ENCODE measurements around the gene UPK1A. TPM values are rescaled to one million over a fixed set of nuclear protein-coding genes. Genes with fewer than 3 reads are reported as not detected.
A peak's percentile ranks its signal among the peaks of the same experiment; 100 is the strongest.

UPK1A gene
- total and polyA plus RNA-seq, 2 of the 8 experiments (the other 6 are each of a cell fraction or from before 2014, with no cell fraction given) = 0.56 to 9.9 TPM

- ChIA-PET CTCF (ENCODE audit: partially characterized antibody) (interaction anchor here (0.6 to 3.3 kb wide), 6 partner anchors 10 to 111 kb away, joined by 3 to 15 read pairs (median 6); partner anchors contain the start of gene COX6B1), POLR2A (ENCODE audit: partially characterized antibody) (interaction anchor here (1.5 to 1.6 kb wide), 2 partner anchors 10 to 11 kb away, joined by 4 to 6 read pairs; partner anchors contain the start of gene COX6B1)
- Histone ChIP-seq H4K20me1 (replicated peaks in 1 of 2; ENCODE audit: control insufficient read depth in 1 of 2, insufficient read depth in 2 of 2, low read length in 2 of 2) (peaks cover 0 to 14% of the 10 kb centered on the region in 2 experiments), H3K79me1 (ENCODE audit: low read depth, low read length) (peaks cover 2% of the 10 kb centered on the region; the same call in 1 of the 2 replicates), H4K8ac (ENCODE audit: extremely low read depth, insufficient read depth, low read length) (no peak overlapping the region), H2BK12ac (ENCODE audit: low read depth, low read length) (no peak overlapping the region), H2BK120ac (replicated peaks; ENCODE audit: low read depth, low read length) (no peak overlapping the region), H2BK20ac (ENCODE audit: low read length) (no peak overlapping the region), H3K79me2 (ENCODE audit: control insufficient read depth in 1 of 2, insufficient read depth in 2 of 2, low read length in 2 of 2) (no peaks in the 10 kb centered on the region), H3K23ac (ENCODE audit: insufficient read length) (no peak overlapping the region), H3K18ac (ENCODE audit: extremely low read depth, low read length) (no peak overlapping the region), H4K91ac (replicated peaks; ENCODE audit: insufficient read length, low read length) (no peak overlapping the region), H3K4me1 (replicated peaks in 1 of 4; ENCODE audit: control insufficient read depth in 3 of 4, insufficient read depth in 4 of 4, low read length in 3 of 4) (no peaks in the 10 kb centered on the region), H2BK5ac (ENCODE audit: low read depth, low read length) (no peak overlapping the region), H2AFZ (ENCODE audit: low read length) (no peak overlapping the region), H3K4ac (replicated peaks; ENCODE audit: insufficient read length, low read depth, low read length) (no peak overlapping the region), H3K4me3 (ENCODE audit: extremely low read depth in 1 of 4, insufficient read depth in 2 of 4, low read depth in 3 of 4, low read length in 4 of 4) (no peak overlapping the region), H3K23me2 (ENCODE audit: low read depth, low read length) (no peaks in the 10 kb centered on the region), H3K27ac (ENCODE audit: low read depth, low read length) (no peak overlapping the region), H2BK15ac (ENCODE audit: low read length) (no peak overlapping the region), H3K4me2 (ENCODE audit: insufficient read depth in 1 of 2, low read depth in 2 of 2, low read length in 2 of 2) (no peak overlapping the region), H3K56ac (replicated peaks; ENCODE audit: insufficient read length, low read depth, low read length) (no peak overlapping the region), H3K36me3 (ENCODE audit: control insufficient read depth in 2 of 4, insufficient read depth in 4 of 4, low read length in 3 of 4) (peaks cover 7 to 45% (median 30%) of the 10 kb centered on the region in 4 experiments; a peak in 7 of 8 replicates), H3K27me3 (replicated peaks in 1 of 4; ENCODE audit: control insufficient read depth in 3 of 4, extremely low read depth in 1 of 4, insufficient read depth in 3 of 4, low read length in 3 of 4) (no peaks in the 10 kb centered on the region), H3K14ac (ENCODE audit: insufficient read length) (no peak overlapping the region), H4K5ac (ENCODE audit: insufficient read length, low read depth, low read length) (no peak overlapping the region), H3K9me3 (ENCODE audit: insufficient read depth in 2 of 2, low read depth in 1 of 2, low read length in 1 of 2) (peaks cover 0 to 2% of the 10 kb centered on the region in 2 experiments; a peak in 1 of 4 replicates), H2AK5ac (ENCODE audit: low read depth, low read length) (no peak overlapping the region), H3K9ac (replicated peaks in 1 of 4; ENCODE audit: extremely low read depth in 1 of 4, low read depth in 3 of 4, low read length in 3 of 4) (no peak overlapping the region)
- DNase-seq (ENCODE audit: low read depth in 1 of 2, low spot score in 2 of 2) (no peak), FAIRE-seq (no peak)
- 93% methylated on average over 15 of the region's 15 CpGs; no CpG with 5 or more reads in 1 of the 2 experiments for WGBS, 2 experiments (ENCODE audit: extremely low coverage in 1 of 2, insufficient coverage in 1 of 2, insufficient read length in 1 of 2, insufficient replicate concordance in 2 of 2, low coverage in 1 of 2, low lambda C conversion rate in 2 of 2, missing lambda C conversion rate in 1 of 2)
- no peak for TF ChIP-seq TAF7 (optimal IDR thresholded peaks at IDR 0.05; ENCODE audit: borderline replicate concordance, low read depth, low read length)
- peak in 1 of 2 experiments; percentile 2; a peak in 2 of 4 replicates for TF ChIP-seq RAD21 (IDR thresholded peaks at IDR 0.05 in 1 of 2, conservative IDR thresholded peaks at IDR 0.05 in 1 of 2; ENCODE audit: low read depth in 2 of 2, low read length in 2 of 2)
- no peak for TF ChIP-seq SIRT6 (IDR thresholded peaks at IDR 0.05; ENCODE audit: low read length)
- TF ChIP-seq KDM5A (IDR thresholded peaks at IDR 0.05; ENCODE audit: low read length) = no peak
- no peak for TF ChIP-seq SRF (IDR thresholded peaks at IDR 0.05; ENCODE audit: low read depth, low read length)
- TF ChIP-seq GABPA (IDR thresholded peaks at IDR 0.05; ENCODE audit: borderline replicate concordance, insufficient read depth, low read length) = no peak
- no peak for TF ChIP-seq EGR1 (IDR thresholded peaks at IDR 0.05; ENCODE audit: borderline replicate concordance, low read depth, low read length)
- TF ChIP-seq CTCF (IDR thresholded peaks at IDR 0.05; ENCODE audit: control extremely low read depth in 1 of 3, insufficient read depth in 1 of 3, low read depth in 1 of 3, low read length in 3 of 3) = peak in 2 of 3 experiments; percentile 18 to 34; a peak in 2 of 4 replicates
Measured at GRCh38 chr19:35657904-35658700, 8.2 kb upstream of the UPK1A start.

Data from H1 (cell line).